ENCODE data around the gene PKHD1. TPM values are rescaled to one million over a fixed set of nuclear protein-coding genes. Genes with fewer than 3 reads are reported as not detected.
A peak's percentile ranks its signal among the peaks of the same experiment; 100 is the strongest.

The PKHD1 gene
- polyA plus RNA-seq, 1 donor = 4.3 TPM

DNA sequence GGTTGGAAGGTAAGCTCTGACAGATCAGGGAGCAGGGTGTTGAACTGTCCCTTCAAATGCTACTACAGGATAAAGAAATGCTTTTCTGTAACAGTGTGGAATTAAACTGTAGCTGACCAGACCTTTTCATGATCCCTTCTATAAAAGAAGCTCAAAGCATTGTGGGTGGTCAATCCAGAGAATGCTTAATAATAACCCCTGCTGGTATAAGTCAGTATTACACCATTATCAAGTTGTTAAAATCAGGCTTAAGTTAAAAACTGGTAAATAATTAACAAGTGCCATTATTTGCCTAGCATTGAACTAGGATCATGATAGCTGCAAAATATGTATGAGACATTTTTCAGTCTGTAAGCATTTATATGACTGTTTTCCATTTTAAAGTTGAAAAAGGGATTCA lies 468.9 kb downstream of the PKHD1 start:
- DNase-seq (ENCODE audit: low read depth) = no peak

DNA sequence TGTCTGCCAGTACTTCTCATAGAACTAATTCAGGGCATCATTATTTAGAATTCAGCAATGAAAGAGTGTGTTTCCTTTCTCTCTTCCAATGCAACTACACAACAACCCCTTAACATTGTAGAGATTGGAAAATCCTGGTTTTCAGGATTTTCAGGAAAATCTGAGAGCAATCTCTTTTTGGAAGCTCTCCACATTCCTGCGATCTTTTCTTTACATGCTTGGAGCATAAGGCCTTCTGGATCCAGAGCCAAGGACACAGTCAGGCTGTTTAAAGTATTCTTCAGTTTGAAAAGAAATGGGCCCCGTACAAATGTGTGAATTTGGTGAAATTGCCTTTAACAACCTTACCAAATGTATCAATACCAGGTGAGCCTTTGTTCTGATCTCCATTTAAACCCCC lies 469.7 kb downstream of the PKHD1 start:
- peak; percentile 14 for DNase-seq (ENCODE audit: low read depth)

DNA sequence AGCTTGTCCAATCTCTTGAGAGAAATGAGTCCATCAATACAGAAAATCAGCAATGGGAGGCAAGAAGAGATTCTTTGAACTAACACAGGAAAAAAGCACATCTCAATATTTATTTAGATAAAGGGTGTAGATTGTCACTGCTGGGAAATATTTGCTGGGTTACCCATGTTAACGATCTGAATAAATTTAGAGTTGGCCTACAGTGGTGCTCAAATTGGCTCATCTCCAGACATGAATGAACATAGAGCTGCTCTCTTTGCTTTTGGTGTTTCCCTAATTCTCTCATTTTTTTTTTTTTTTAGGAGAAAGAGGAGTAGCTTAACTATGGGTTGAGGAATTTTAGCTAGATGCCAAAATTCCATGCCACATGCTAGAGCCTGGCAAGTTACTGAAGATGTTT lies 471.2 kb downstream of the PKHD1 start:
- DNase-seq (ENCODE audit: low read depth) = no peak

DNA sequence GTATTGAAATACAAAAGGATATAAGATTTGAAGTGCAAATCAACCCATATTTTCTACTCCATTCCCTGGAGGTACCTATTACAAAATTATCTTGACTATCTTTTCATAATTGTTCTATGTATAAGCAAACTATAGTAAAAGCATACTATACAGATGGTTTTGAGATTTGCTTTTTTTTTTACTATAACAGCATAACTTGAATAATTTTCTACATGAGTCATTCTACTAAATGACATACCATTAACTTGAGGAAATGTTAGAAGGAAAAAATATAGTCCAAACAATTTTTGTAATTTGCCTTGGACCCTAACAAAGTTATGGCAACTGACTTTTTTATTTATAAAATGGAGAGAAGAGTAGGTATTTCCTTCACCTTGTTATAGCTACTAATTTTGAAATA lies 472.7 kb downstream of the PKHD1 start:
- DNase-seq (ENCODE audit: low read depth) = no peak

DNA sequence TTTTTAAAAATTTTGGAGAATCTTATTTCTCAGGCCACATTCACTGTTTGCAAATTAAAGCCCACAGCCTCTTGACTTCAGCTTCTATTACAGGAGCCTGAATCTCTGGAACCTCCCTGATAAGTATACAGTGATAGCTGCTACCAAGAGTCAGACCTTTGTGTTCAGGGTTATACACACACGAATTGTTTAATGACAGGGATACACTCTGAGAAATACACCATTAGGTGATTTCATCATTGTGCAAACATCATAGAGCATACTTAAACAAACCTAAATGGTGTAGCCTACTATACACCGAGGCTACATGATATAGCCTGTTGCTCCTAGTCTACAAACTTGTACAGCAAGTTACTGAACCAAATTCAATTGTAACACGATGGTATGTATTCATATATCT lies 473.9 kb downstream of the PKHD1 start:
- no peak for DNase-seq (ENCODE audit: low read depth)

DNA sequence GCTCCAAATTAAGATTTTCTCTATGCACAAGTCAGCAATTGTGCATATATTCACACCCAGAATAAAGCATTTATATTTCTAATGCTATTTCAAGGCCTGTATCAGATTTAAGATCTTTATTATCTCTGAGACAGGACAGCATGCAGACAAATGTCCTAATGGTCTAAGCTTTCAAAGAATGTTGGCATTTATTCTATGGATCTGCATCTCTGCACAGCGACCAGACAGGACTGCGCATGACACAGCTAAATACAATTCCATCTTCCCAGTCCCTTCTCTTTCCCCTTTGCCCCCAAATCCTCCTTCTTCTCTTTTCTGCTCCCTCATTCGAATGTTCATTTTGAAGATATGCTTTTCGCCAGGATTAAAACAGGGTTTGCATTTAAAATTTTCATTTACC lies 478.5 kb downstream of the PKHD1 start:
- DNase-seq (ENCODE audit: low read depth) = no peak

DNA sequence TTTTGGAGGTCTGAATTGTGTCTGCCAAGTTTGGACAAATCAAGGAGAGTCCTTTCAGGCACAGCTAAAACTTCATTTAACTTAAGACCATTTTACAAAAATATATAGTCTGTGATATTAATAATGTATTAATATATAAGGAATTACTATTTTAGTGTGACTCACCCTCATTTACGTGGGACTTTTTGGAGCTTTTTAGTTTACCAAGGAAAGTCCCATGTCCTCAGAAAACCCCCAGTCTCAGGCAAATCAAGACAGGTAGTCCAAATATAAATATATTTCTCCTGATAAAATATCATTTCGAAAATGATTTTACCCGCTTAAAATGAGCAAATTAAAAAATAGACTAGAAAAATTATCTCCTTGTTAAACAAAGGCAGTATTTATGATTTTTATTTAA lies 479.0 kb downstream of the PKHD1 start:
- DNase-seq (ENCODE audit: low read depth) = no peak

DNA sequence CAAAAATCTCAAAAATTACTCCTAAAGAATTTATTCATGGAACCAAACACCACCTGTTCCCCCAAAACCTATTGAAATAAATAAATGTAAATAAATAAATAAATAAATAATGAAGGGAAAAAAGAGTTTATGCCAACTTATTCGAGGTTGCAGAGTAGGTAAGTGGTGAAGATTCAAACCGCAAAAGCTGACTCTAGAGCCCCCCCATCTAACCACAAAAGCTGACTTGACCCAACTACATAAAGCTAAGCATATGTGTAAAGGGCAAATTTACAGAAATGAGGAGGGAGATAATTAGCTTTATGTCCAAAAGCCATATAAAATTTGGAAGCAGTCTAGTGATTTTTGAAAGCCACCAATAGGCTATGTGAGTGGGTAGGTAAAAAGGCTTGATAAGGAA lies 486.9 kb downstream of the PKHD1 start:
- no peak for DNase-seq (ENCODE audit: low read depth)

DNA sequence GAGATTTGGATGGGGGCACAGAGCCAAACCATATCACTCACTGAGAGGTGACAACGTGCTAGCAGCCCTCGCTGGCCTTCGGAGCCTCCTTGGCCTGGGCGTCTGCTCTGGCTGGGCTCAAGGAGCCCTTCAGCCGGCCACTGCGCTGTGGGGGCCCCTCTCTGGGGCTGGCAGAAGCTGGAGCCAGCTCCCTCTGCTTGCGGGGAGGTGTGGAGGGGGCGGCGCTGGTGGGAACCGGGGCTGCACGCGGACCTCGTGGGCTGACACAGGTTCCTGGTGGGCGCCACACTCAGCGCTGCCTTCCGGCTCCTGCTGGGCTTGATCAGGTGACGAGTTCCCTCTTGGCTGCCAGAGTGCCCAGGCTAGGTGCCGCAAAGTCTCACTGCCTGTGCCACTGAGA lies 489.2 kb downstream of the PKHD1 start:
- no peak for DNase-seq (ENCODE audit: low read depth)

DNA sequence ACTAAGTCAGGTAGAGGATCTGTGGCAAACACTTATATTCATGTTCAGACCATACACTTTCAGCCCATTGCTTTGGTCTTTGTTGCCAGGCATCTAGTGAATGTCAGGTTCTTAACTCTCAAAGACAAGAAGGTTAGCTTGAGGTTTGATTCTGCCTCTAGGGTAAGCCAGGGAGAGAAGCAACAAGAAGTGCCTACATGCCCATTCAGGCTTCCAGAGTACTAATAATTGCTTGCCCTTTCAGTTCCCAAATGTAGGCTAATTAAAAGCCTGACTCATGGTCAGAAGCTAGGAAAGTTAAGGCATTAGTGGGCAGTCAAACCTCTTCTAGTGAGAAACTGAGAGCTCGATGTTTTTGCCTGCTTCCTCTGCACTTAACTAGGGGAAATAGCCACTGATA lies 492.4 kb downstream of the PKHD1 start:
- DNase-seq (ENCODE audit: low read depth) = no peak

DNA sequence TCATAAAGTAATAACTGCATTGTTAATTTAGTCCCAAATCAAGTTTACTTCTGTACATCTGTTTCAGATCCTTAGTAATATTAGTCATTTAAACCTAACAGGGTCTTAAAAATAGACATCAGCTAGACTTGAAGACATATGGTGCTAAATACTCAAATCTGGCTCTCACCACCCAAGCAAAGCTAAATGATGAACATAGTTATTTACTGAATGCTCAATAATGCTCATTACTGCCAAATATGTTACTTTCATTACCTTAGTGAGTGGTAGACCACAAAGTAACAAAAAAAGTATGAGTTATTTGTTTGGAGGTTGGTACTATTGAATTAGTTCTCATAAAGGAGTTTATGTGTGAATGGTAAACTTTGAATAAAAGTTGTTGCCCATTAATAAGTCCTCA lies 502.1 kb downstream of the PKHD1 start:
- DNase-seq (ENCODE audit: low read depth) = no peak

DNA sequence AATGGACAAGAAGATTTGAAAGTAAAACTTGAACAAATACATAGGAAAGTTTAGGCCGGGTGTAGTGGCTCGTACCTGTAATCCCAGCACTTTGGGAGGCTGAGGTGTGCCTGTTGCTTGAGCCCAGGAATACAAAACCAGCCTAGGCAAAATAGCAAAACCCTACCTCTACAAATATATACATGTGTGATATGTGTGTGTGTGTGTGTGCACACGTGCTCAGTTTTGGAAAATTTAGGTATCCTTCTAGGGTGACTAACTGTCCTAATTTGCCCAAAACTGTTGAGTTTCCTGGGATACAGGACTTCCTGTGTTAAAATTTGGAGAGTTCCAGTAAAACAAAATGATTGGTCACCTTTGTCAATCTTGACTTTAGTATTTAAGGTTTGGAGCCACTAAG lies 503.2 kb downstream of the PKHD1 start:
- DNase-seq (ENCODE audit: low read depth) = no peak

DNA sequence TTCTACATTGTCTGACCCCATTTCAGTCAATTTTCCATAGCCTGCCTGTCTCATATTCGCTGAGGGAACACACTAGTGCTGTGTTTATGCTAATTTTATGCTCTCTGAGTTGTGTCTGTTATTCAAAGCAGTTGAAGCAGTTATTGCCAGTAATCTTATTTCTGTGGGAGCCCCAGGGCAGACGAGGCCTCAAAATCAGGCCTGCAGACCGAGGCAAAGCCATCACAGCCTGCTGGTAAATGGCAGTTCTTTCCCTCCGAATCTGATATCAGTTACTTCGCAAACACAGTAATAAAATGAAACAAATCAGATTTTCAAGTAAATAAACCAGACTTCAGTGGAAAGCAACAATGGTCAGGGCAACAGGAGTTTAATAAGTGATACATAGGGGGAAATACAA lies 508.4 kb downstream of the PKHD1 start:
- DNase-seq (ENCODE audit: low read depth) = no peak

DNA sequence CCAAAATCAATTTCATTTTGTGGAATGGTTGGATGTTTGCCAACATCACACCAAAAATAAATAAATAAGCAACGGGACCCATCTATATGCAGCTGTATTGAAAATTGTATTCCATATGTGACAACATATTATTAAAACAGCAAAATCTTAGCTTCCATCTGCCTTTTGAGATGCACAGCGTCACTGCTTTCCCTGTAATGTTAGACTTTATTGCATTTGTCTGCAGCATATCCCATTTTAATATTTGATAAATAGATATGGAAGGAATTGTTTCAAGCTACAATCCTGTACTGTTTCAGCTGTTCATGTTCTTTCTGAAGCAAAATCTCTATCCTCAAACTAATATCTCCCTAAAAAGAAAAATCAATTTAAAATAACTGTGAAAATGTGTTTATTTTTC lies 509.1 kb downstream of the PKHD1 start:
- DNase-seq (ENCODE audit: low read depth) = no peak

DNA sequence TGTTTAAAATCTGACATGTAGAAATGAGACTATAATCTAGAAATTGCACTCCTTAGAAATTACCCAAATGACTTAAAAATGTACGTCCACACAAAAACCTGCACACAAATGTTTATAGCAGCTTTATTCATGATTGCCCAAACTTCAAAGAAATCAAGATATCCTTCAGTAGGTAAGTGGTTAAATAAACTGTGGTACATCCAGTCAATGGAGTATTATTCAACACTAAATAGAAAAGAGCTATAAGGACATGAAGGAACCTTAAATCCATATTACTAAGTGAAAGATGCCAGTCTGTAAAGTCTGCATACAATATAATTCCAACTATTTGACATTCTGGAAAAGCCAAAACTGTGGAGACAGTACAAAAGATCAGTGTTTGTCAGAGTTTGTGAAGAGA lies 513.4 kb downstream of the PKHD1 start:
- no peak for DNase-seq (ENCODE audit: low read depth)

DNA sequence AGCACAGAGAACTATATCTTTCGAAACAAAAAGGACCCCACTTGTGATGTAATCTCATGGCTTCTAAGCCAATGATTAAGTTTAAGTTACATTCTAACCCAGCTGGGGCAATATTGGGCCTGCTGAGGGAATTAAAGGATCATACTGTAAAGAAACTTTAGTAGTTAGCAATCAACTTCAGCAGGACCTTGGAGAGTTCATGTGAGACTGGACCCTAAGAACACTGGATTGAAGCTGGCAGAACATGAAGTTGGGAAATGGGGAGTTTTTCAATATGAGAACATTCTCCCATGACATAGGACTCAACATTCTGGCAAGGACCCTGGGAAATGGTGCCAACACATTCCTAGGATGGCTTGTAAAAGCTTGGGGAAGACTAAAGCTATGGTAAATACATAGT lies 516.2 kb downstream of the PKHD1 start:
- DNase-seq (ENCODE audit: low read depth) = no peak

DNA sequence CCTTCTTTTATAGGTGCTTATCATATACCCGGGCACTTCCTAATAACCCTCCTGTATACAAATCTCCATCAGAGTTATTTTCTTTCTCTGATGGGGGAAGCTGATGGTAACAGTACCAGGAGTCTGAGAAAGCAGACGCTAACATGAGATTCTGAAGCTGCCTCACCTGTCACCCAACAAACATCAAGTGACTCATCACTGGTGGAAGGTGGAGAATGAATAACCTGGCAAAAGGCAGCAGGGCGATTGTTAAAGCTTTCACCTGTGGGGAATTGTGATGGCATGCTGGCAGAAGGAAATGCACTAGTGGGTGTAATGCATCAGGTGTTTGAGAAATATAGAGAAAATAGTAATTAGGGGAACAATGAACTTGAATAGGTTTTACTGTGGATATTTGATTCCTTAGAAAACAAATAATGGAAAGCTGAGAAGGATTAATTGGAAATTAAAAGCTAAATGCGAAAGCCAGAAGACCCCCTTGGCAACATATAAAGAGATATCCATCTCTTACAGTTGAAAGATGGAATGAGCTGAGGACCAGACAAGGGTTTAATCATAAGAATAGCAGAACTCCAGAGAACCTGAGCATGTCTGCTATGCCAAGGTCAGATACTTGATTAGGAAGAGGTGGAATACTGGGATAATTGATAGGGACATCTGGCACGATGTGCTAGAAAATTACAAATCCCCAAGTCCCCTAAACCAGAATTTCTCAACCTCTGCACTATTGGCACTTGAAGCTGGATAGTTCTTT lies 517.1 kb downstream of the PKHD1 start:
- no peak for DNase-seq (ENCODE audit: low read depth)

DNA sequence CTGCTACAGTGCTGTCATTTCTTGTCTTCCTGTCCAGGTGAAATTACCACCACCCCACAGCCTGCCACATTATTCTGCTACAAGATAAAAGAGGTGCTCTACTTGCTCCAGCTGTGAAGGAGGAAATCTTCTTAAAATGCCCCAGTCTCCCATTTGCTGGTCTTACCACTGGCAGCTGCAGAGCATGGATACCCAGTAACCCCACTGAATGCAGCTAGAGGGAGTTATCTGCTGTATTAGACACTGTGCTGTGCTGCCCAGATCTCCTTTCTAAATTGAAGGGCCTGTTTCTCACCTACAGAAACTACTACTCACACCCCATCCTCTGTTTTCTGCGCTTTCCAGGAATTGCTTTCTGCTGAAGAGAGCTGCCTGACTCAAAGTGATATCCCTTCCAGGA lies 517.8 kb downstream of the PKHD1 start:
- DNase-seq (ENCODE audit: low read depth) = no peak

DNA sequence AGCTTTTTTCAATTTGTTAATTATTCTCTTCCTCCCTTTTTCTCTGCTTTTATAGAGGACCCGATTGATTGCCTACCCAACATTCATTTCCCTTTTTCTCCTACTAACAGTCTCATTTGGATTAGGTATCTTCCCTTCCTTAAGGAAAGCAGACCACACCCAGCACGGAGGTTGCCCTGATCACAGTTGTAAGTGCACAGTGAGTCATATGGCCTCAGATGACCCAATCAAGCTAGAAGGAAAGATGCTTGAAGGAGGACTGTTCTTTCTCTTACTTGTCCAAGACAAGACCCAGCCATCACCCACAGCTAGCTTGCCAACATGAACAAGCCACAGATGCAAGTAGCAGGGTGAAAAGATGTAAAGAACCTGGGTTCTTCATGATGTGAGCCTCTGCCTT lies 518.6 kb downstream of the PKHD1 start:
- DNase-seq (ENCODE audit: low read depth) = no peak

DNA sequence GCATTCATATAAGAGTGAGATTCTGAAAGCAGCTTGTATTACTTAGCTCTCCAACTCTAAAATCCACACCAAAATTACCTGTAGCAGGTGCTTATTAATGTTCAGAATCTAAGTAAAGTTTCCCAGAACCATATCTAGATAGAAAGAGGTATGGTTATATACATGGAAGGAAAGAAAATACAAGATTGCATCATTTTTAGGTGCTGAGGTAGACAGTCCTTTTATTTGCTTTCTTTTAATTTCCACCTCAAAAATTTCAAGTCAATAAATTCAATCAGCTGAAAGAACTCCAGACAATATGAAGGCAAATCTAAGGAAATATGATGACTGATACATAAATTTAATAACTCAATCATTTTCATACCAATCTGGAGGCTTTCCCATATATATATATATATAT lies 521.9 kb downstream of the PKHD1 start:
- no peak for DNase-seq (ENCODE audit: low read depth)

Data from forelimb muscle (tissue), 1 donor.